GM06990 (cell line): Measurements from ENCODE around the gene MOCS3.

Experiments used
- DNase-seq: peaks from one replicate; pipeline ENCODE4 v3.0.0-alpha.2; 2011; ENCODE audit not compliant: insufficient read length; ENCODE audit errors: extremely low read depth
- H3K27me3 ChIP-seq: replicated peaks from 2 replicates; pipeline ENCODE4 v1.6.0; 2011; ENCODE audit warnings: low read length; ENCODE audit not compliant: control insufficient read depth, insufficient read depth
- H3K36me3 ChIP-seq: 2 replicates; pipeline ENCODE4 v1.5.1; 2011; ENCODE audit warnings: low read length; ENCODE audit not compliant: control insufficient read depth, insufficient read depth
- H3K4me3 ChIP-seq: replicated peaks from 2 replicates; pipeline ENCODE4 v1.5.1; 2011; ENCODE audit warnings: low read depth, mild to moderate bottlenecking, control low read depth, low read length
- CTCF ChIP-seq: IDR thresholded peaks from 2 replicates; pipeline ENCODE4 v1.5.1; 2011; ENCODE audit warnings: low read length, control low read depth, mild to moderate bottlenecking, inconsistent platforms; ENCODE audit not compliant: insufficient read depth, poor library complexity, severe bottlenecking

Gene MOCS3

DNA sequence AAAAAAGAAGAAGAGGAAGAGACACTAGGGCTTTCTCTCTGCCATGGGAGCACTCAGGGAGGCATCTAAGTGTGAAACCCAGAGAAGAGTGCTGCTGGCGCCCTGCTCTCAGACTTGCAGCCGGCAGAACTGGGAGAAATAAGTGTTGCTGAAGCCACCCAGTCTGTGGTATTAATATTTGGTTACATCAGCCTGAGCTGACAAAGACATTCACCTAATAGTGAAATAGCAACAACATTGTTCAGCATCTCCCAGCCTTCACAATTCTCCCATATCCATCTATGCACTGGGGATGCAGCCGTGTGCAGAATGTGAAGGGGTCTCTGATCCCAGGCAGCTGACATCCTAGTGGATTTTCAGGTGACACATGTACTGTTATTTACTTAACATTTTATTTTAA is 52.3 kb downstream of the MOCS3 start:
- H3K27me3 ChIP-seq = no peaks in the 10 kb centered on the region

GRCh38 chr20:51011479-51011878 is 52.9 kb downstream of the MOCS3 start:
- H3K4me3 ChIP-seq = no peak overlapping the region
- H3K36me3 ChIP-seq = no peaks in the 10 kb centered on the region
- no peaks in the 10 kb centered on the region for H3K27me3 ChIP-seq
- TF ChIP-seq CTCF = no peak
- no peak for DNase-seq

More for the DNA sequence above, 52.3 kb downstream of the MOCS3 start:
- DNase-seq = no peak
- Histone ChIP-seq H3K4me3 (no peak overlapping the region), H3K36me3 (no peaks in the 10 kb centered on the region)
- TF ChIP-seq CTCF = no peak

DNA sequence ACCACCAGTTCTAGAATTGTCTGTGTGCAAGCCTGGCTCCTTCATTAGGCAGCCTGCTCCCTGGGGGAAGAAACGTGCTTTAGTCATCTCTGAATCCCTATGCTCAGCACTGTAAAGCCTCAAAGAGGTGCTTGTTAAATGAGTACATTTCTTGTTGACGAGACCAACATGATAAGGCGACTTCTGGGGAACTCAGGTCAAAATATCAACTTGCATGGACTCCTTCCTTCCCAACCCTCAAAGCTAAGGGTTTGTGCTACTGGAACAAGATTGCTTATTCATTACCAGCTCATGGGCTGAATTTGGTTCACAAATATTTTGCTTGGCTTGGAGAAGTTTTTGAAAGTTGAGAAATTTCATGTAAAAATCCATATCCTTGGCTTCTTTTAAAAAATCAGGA is 53.7 kb downstream of the MOCS3 start:
- TF ChIP-seq CTCF = no peak
- Histone ChIP-seq H3K36me3 (no peaks in the 10 kb centered on the region), H3K4me3 (no peak overlapping the region), H3K27me3 (no peaks in the 10 kb centered on the region; the same call in 1 of the 2 replicates)
- DNase-seq = no peak
